Endothelial cell of umbilical vein (primary cell): ENCODE results near the gene MVB12B. TPM values are rescaled to one million over a fixed set of nuclear protein-coding genes. Genes with fewer than 3 reads are reported as not detected.

Source experiments
- BruUV-seq: library from RNA; stranded (reverse); fragments of 400-500 nt; replicated peaks from 2 replicates; lab custom pipeline; 2021; lab: Mats Ljungman, UMichigan
- CTCF ChIA-PET: fragments of 300-600, 350-600 bp; sonication (Branson Sonifier 250); formaldehyde crosslinking; loops from one replicate; lab custom pipeline; 2021; ENCODE audit warnings: antibody characterized with exemption, inconsistent platforms; lab: Charles Lee
- POLR2A ChIA-PET: fragments of 300-600, 350-600 bp; sonication (Branson Sonifier 250); formaldehyde crosslinking; loops from one replicate; lab custom pipeline; 2021; ENCODE audit warnings: antibody characterized with exemption, inconsistent platforms; lab: Charles Lee
- DNase-seq: peaks from one replicate; pipeline ENCODE4 v3.0.0-alpha.2; 2011; ENCODE audit warnings: low read depth, low spot score
- FAIRE-seq: peaks from 2 replicates; lab custom pipeline; 2011; peaks lifted over from hg19 to GRCh38; lab: Jason Lieb, UNC
- H2AFZ ChIP-seq: 2 replicates; pipeline ENCODE4 v1.6.0; 2012; ENCODE audit warnings: low read depth, low read length, control low read depth, inconsistent platforms
- H3K27ac ChIP-seq: 2 replicates; pipeline ENCODE4 v1.5.1; 2011; ENCODE audit warnings: low read depth, mild to moderate bottlenecking, control low read depth, low read length, moderate library complexity; ENCODE audit not compliant: insufficient read depth
- H3K27me3 ChIP-seq, 2 experiments: 2 replicates each; pipeline versions ENCODE4 v1.6.0 to v1.6.1; 2011; ENCODE audit warnings: low read length in 2 of 2, mixed read lengths in 1 of 2; ENCODE audit not compliant: control insufficient read depth in 2 of 2, insufficient read depth in 2 of 2
- H3K36me3 ChIP-seq, 2 experiments: 2 replicates in 1 of 2; 3 replicates in 1 of 2; pipeline ENCODE4 v1.5.1; 2011; ENCODE audit warnings: low read length in 2 of 2, mild to moderate bottlenecking in 1 of 2, moderate library complexity in 1 of 2; ENCODE audit not compliant: control insufficient read depth in 2 of 2, insufficient read depth in 2 of 2; ENCODE audit errors: extremely low read depth in 1 of 2
- H3K4me1 ChIP-seq: 3 replicates; pipeline ENCODE4 v1.5.1; 2011; ENCODE audit warnings: mild to moderate bottlenecking, low read length; ENCODE audit not compliant: control insufficient read depth, insufficient read depth; ENCODE audit errors: extremely low read depth
- H3K4me2 ChIP-seq: 2 replicates; pipeline ENCODE4 v1.6.1; 2011; ENCODE audit warnings: low read length, control low read depth, mixed read lengths; ENCODE audit not compliant: insufficient read depth
- H3K4me3 ChIP-seq, 3 experiments: fragments of 200-600 bp in 1 of 3; sonication (generic), shearing (Covaris generic) in 1 of 3; replicated peaks in 1 of 3; 2 replicates each; pipeline ENCODE4 v1.5.1; 2011 to 2016; ENCODE audit warnings: control low read depth in 3 of 3, low read length in 3 of 3, mild to moderate bottlenecking in 2 of 3, inconsistent platforms in 1 of 3, low read depth in 1 of 3, moderate library complexity in 1 of 3; ENCODE audit not compliant: insufficient read depth in 1 of 3
- H3K79me2 ChIP-seq: 2 replicates; pipeline ENCODE4 v1.6.0; 2012; ENCODE audit warnings: low read length, inconsistent platforms; ENCODE audit not compliant: control insufficient read depth, insufficient read depth
- H3K9ac ChIP-seq: replicated peaks from 2 replicates; pipeline ENCODE3; 2011; ENCODE audit warnings: low read length, control low read depth; ENCODE audit not compliant: insufficient read depth; ENCODE audit errors: extremely low read depth
- H3K9me1 ChIP-seq: replicated peaks from 3 replicates; pipeline ENCODE4 v1.6.0; 2011; ENCODE audit warnings: mild to moderate bottlenecking, low read length; ENCODE audit not compliant: control insufficient read depth, insufficient read depth; ENCODE audit errors: extremely low read depth
- H3K9me3 ChIP-seq: replicated peaks from 2 replicates; pipeline ENCODE4 v1.5.1; 2012; ENCODE audit warnings: low read length, inconsistent platforms; ENCODE audit not compliant: control insufficient read depth, insufficient read depth
- H4K20me1 ChIP-seq: replicated peaks from 2 replicates; pipeline ENCODE3; 2011; ENCODE audit warnings: mild to moderate bottlenecking, low read length; ENCODE audit not compliant: control insufficient read depth, insufficient read depth; ENCODE audit errors: extremely low read depth
- EZH2 ChIP-seq: IDR thresholded peaks from 2 replicates; pipeline ENCODE4 v1.6.1; 2012; ENCODE audit warnings: borderline replicate concordance, low read depth, mild to moderate bottlenecking, moderate library complexity, low read length, inconsistent platforms; ENCODE audit not compliant: severe bottlenecking
- FOS ChIP-seq: IDR thresholded peaks from 2 replicates; pipeline ENCODE4 v1.6.1; 2011; ENCODE audit warnings: mild to moderate bottlenecking, low read length, moderate library complexity, borderline replicate concordance; ENCODE audit not compliant: insufficient read depth
- GATA2 ChIP-seq: IDR thresholded peaks from 2 replicates; pipeline ENCODE4 v1.7.0; 2011; ENCODE audit warnings: low read depth, mild to moderate bottlenecking, moderate library complexity, mixed read lengths, low read length; ENCODE audit not compliant: insufficient read length, insufficient read depth
- JUN ChIP-seq: IDR thresholded peaks from 2 replicates; pipeline ENCODE4 v1.6.1; 2011; ENCODE audit warnings: borderline replicate concordance, low read depth; ENCODE audit not compliant: insufficient read length, insufficient read depth
- MYC ChIP-seq: IDR thresholded peaks from one replicate; pipeline ENCODE4 v1.6.1; 2011; ENCODE audit warnings: mild to moderate bottlenecking, low read depth, low read length
- POLR2A ChIP-seq: IDR thresholded peaks from 2 replicates; pipeline ENCODE4 v1.6.1; 2012; ENCODE audit warnings: low read depth, mild to moderate bottlenecking, control low read depth, low read length
- POLR2AphosphoS5 ChIP-seq: IDR thresholded peaks from 2 replicates; pipeline ENCODE4 v1.6.1; 2012; ENCODE audit warnings: low read depth, mild to moderate bottlenecking, control low read depth, low read length, moderate library complexity; ENCODE audit not compliant: insufficient read depth
- dilution Hi-C: fragments of 300-500 bp; cut with MboI; formaldehyde crosslinking; loops from one replicate; pipeline ENCODE4 v1.15.0; 2019; ENCODE audit warnings: low sequenced_read_pairs; ENCODE audit not compliant: extremely low pct_ligation_motif_present
- intact Hi-C: fragments of 100-400 bp; cut with micrococcal nuclease; formaldehyde crosslinking; loops from one replicate; pipeline ENCODE4 v1.10.0; 2022
- polyA plus RNA-seq, 4 experiments: library from polyadenylated mRNA; depleted of rRNA in 3 of 4; stranded (reverse) in 3 of 4; unstranded in 1 of 4; fragments of >200 nt; gene quantifications; 2 replicates each; pipeline versions ENCODE4 v1.2.1 to v1.2.3, GENCODE V29; 2011 to 2012; ENCODE audit warnings: missing spikeins in 1 of 4
- total RNA-seq: library from RNA; stranded (reverse); gene quantifications from 2 replicates; pipeline ENCODE4 v1.2.3, GENCODE V29; 2021
- TF ChIP-seq, protein P1 (sequence below): IDR thresholded peaks from 2 replicates; pipeline ENCODE4 v1.6.1; 2011; ENCODE audit not compliant: insufficient read depth, insufficient read length
- TF ChIP-seq, protein P2 (sequence below), 2 donors: IDR thresholded peaks; 1 replicate in 1 of 2; 2 replicates in 1 of 2; pipeline ENCODE4 v1.5.1; 2011; ENCODE audit warnings: low read length in 2 of 2, mild to moderate bottlenecking in 2 of 2, moderate library complexity in 2 of 2, control low read depth in 1 of 2, inconsistent platforms in 1 of 2, low read depth in 1 of 2; ENCODE audit not compliant: insufficient read depth in 1 of 2; ENCODE audit errors: extremely low read depth in 1 of 2

Gene MVB12B
- total and polyA plus RNA-seq, 2 donors (not counting 3 experiments of a cell fraction or from before 2014, with no cell fraction given): 6.6 to 17.3 TPM

- DNase-seq (no peak), FAIRE-seq (no peak)
- Histone ChIP-seq H3K4me2 (no peak overlapping the region), H3K27ac (no peak overlapping the region), H3K9me3 (no peaks in the 10 kb centered on the region), H3K9me1 (no peaks in the 10 kb centered on the region), H3K79me2 (no peaks in the 10 kb centered on the region), H3K4me1 (no peaks in the 10 kb centered on the region), H2AFZ (no peak overlapping the region), H3K4me3 (no peak overlapping the region), H3K9ac (no peak overlapping the region), H4K20me1 (no peaks in the 10 kb centered on the region), H3K27me3 (peaks cover 10 to 15% of the 10 kb centered on the region in 2 experiments), H3K36me3 (no peaks in the 10 kb centered on the region)
- POLR2A ChIA-PET: no interaction called here
- TF ChIP-seq GATA2 (no peak), POLR2A (no peak)
- TF ChIP-seq, protein P1, sequence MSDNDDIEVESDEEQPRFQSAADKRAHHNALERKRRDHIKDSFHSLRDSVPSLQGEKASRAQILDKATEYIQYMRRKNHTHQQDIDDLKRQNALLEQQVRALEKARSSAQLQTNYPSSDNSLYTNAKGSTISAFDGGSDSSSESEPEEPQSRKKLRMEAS: no peak
- dilution Hi-C loops: no loop called here
- CTCF ChIA-PET: interaction anchor here (1.4 kb wide), 1 partner anchor 9 kb away, joined by 3 read pairs; no protein-coding TSS in a partner anchor
- intact Hi-C loops: no loop called here
- no TSS peak for BruUV-seq
These were observed 200.6 kb downstream of the MVB12B start for GRCh38 chr9:126527109-126527825.

GRCh38 chr9:126528111-126528510 lies 201.5 kb downstream of the MVB12B start:
- no peak for DNase-seq
- ChIA-PET CTCF (no interaction called here), POLR2A (no interaction called here)
- no peak for FAIRE-seq
- H3K79me2 ChIP-seq: no peaks in the 10 kb centered on the region
- dilution Hi-C loops: no loop called here
- no peak overlapping the region for H3K9ac ChIP-seq
- H4K20me1 ChIP-seq: no peaks in the 10 kb centered on the region
- no TSS peak for BruUV-seq
- no peak overlapping the region for H3K4me2 ChIP-seq
- no peak overlapping the region for H2AFZ ChIP-seq
- no peaks in the 10 kb centered on the region for H3K9me3 ChIP-seq
- no peak overlapping the region for H3K27ac ChIP-seq
- no peaks in the 10 kb centered on the region for H3K4me1 ChIP-seq
- H3K27me3 ChIP-seq: peaks cover 10 to 19% of the 10 kb centered on the region in 2 experiments
- H3K4me3 ChIP-seq: no peak overlapping the region
- intact Hi-C loops: no loop called here
- no peaks in the 10 kb centered on the region for H3K36me3 ChIP-seq
- no peaks in the 10 kb centered on the region for H3K9me1 ChIP-seq
- TF ChIP-seq MYC: no peak
- no peak for TF ChIP-seq EZH2
- no peak for TF ChIP-seq POLR2AphosphoS5
- TF ChIP-seq, protein P1: no peak
- TF ChIP-seq GATA2: no peak
- TF ChIP-seq JUN: no peak
- TF ChIP-seq POLR2A: no peak
- no peak for TF ChIP-seq FOS
- TF ChIP-seq, protein P2, sequence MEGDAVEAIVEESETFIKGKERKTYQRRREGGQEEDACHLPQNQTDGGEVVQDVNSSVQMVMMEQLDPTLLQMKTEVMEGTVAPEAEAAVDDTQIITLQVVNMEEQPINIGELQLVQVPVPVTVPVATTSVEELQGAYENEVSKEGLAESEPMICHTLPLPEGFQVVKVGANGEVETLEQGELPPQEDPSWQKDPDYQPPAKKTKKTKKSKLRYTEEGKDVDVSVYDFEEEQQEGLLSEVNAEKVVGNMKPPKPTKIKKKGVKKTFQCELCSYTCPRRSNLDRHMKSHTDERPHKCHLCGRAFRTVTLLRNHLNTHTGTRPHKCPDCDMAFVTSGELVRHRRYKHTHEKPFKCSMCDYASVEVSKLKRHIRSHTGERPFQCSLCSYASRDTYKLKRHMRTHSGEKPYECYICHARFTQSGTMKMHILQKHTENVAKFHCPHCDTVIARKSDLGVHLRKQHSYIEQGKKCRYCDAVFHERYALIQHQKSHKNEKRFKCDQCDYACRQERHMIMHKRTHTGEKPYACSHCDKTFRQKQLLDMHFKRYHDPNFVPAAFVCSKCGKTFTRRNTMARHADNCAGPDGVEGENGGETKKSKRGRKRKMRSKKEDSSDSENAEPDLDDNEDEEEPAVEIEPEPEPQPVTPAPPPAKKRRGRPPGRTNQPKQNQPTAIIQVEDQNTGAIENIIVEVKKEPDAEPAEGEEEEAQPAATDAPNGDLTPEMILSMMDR (IDR thresholded peaks at IDR 0.05; ENCODE audit: extremely low read depth in 1 of 2, insufficient read depth in 1 of 2, low read depth in 1 of 2, low read length in 2 of 2): no peak
